ENCODE data around the gene NUDT16L1.
"Not testable (repeated sequence)": the region's sequence is repeated elsewhere in the genome, so short reads cannot be mapped to it uniquely, and the experiment has no call there.

The NUDT16L1 gene

DNA sequence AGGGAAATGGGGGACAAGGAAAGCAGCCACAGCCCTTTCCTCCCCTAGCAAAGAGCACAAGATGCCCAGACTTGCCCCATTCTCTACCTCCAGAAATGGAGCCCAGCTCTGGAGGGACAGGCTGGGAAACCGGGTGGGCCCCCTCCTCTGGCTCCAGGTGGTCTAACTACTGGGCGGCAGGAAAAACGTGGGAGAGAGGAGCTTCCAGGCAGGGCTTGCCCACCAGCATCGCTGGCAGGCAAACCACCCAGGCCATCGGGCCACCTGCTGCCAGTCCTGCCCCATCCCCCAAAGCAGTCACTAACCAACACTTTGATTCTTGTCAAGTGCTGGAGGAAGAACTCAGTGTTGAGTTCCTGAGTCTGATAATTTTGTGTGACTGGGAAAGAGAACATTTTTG, 25.1 kb downstream of the NUDT16L1 start:
- no peak for DNase-seq (ENCODE audit: low read depth)

DNA sequence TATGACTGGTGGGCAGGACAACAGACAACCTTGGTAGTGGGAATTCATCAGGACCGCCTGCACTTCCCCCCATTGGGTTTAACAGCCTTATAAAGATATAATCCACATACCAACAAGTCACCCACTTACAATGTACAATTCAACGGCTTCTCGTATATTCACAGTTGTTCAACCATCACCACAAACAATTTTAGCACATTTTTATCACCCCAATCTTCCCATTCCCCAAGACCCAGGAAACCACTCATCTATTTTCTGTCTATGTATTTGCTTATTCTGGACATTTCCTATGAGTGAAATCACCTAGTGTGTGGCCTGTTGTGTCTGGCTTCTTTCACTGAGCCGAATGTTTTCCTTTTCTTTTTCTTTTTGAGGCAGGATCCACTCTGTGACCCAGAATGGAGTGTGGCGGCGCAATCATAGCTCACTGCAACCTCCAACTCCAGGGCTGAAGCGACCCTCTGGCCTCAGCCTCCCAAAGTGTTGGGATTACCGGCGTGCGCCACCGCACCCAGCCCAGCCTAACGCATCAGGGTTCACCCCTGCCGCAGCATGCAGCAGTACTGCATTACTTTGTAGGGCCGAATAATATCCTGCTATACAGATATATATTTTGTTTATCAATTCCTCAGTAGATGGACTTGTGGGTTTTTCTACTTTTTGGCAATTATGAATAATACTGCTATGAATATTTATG, 29.9 kb downstream of the NUDT16L1 start:
- no peak for DNase-seq (ENCODE audit: low read depth)

DNA sequence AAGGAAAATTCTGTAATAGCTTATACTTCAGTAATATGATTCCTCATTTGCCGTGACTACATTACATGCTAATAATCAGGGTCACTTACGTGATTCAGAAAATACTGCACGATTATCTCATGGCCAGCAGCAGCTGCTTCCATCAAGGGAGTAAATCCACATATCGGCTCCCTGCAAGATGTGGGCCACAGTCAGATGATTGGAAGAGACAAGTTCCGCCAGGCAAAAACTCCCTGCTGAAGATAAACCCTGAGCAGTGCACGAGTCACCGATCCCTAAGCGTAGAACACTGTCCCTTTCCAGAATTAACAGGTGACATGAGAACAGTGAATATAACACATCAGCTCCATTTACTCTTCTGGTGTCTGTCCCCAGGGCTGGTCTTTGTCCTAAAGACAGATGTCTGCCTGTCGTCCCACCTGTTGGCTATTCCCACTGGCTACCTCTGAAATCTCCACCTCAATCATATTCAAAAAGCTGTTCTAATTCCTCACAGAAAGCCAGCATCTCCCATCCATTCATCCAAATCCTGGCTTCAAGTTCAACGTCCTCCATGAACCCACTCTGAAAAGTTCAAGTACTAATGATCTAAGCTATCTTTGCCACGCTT, 31.4 kb downstream of the NUDT16L1 start:
- no peak for DNase-seq (ENCODE audit: low read depth)

DNA sequence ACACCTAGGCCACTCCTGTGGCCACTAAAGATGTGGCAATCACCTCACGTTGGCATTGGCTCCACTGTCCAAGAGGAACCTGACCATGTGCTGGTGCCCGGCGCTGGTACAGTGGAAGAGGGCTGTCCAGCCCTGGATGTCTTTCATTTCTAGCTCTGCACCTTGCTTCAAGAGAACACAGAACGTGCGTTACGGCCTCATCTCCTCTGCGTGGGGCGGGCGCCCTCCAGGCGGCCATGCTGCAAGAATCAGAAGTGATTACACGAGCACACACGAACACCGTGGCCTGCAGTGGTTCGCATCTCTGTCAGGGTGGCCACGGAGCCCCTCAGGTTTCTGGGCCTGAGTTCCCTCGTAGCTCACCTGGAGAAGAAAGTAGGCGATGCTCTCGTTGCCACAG, 33.3 kb downstream of the NUDT16L1 start:
- DNase-seq (ENCODE audit: low read depth), result no peak

GRCh38 chr16:4728676-4729075, 35.3 kb downstream of the NUDT16L1 start:
- DNase-seq (ENCODE audit: low read depth), result no peak

GRCh38 chr16:4729876-4730275, 36.5 kb downstream of the NUDT16L1 start:
- no peak for DNase-seq (ENCODE audit: low read depth)

- DNase-seq (ENCODE audit: low read depth), result no peak
Observed at GRCh38 chr16:4733211-4733742, 39.9 kb downstream of the NUDT16L1 start.

- peak; percentile 6 for DNase-seq (ENCODE audit: low read depth)
Observed at GRCh38 chr16:4733747-4734062, 40.3 kb downstream of the NUDT16L1 start.

- peak; percentile 69 for DNase-seq (ENCODE audit: low read depth)
Observed at GRCh38 chr16:4734063-4734729, 40.8 kb downstream of the NUDT16L1 start, which contains the start of the genes ANKS3 and DNAAF8. TSS of gene ANKS3 (minus strand) at chr16:4734271. CDS start at chr16:4730149, 4,122 bp downstream. TSS of gene DNAAF8 (plus strand) at chr16:4734537. CDS start at chr16:4736515, 1,978 bp downstream.

DNA sequence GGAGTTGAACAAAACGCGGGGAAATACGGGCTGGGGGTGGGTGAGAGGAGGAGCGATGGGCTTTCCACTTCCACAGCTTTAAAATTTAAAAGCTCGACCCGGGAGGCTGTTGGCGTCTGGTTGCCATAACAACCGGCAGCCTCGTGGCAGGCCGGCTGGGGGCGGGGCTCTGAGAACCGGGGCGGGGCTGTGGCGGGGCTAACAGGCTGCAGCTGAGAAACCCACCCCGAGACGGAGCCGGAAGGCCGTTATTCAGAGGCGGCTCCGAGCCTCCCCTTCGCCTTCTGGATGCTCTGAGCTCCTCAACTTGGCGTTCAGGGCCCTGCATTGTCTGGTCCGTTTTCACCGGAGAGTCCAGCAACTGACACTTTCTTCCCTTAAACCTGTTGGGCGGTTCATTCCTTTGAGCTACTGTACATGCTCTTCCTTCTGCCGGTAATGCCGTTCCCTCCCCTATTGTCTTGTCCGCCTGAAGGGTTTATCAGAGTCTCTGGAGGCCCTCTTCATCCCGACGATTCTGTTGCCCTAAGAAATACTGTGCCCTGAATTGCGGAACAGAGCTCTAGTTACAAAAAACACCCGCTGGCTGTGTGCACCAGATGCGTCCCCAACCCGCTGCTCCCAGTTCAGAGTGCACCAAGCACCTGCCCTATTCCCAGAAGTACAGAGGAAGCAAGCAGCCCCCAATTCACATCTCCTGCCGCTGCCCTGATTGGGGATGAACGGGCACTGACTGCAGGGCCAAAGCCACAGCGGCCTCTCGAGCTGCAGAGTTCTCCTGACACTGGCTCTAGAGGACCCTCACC, 41.6 kb downstream of the NUDT16L1 start:
- peak; percentile 93 for DNase-seq (ENCODE audit: low read depth)

GRCh38 chr16:4736546-4736945, 43.2 kb downstream of the NUDT16L1 start:
- no peak for DNase-seq (ENCODE audit: low read depth)

DNA sequence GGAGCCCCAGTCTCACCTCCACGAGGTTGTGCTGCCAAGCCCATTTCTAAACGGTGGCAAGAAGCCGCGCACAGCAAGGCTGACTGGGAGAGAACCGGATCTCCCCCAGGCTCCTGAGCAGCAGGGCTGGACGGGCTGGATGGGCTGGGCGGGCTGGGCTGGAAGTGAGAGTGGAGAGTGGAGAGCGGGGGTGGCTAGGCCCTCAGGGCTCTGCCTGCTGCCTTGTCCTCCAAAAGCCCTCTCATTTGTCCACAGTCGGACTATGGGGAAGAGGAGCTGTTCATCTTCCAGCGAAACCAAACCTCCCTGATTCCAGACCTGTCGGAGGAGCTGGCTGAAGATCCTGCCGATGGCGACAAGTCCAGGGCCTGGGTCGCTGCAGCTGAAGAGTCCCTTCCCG, 44.2 kb downstream of the NUDT16L1 start:
- DNase-seq (ENCODE audit: low read depth), result no peak

DNA sequence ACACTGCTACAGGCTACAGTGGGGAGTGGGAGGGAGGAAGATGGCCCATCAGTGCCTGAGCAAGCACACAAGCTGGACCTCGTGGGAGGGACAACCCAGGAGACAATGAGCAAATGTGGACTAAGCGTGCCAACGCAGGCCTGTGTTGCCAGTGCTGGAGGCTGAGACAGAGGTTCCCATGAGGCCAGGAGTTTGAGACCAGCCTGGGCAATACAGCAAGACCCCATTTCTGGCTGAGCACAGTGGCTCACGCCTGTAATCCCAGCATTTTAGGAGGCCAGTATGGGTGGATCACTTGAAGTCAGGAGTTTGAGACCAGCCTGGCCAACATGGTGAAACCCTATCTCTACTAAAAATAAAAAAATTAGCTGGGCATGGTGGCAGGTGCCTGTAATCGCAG, 45.0 kb downstream of the NUDT16L1 start:
- DNase-seq (ENCODE audit: low read depth), result not testable (repeated sequence)

DNA sequence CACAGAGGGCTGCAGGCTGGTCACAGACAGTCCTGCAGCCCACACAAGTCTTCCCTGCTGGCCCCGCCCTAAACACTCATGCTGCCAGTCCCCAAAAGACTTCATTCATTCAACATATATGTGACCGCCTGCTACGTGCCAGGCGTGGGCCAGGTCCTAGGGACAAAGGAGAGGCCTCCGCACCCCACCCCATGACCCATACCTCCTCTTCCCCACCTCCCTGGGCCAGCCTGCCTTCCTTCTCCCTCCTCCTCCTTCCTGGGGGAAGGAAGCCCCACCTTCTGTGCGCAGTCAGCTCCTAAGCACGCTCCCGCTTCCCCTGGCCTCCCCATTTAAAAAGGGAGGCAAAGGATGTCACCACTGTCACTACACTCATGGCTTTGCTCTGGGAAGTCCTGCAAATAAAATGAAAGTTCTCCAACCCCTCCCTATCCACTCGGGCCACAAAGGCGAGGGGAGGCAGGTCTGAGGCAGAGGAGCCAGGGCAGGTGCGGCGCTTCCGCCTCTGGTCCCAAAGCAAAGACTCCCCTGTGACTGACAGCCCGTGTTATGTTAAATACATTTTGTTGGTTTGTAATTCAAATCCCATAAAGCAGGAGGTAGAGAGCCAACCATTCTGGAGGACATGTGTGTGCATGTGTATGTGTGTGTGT, 50.0 kb downstream of the NUDT16L1 start:
- DNase-seq (ENCODE audit: low read depth), result no peak

GRCh38 chr16:4744555-4745273, 51.4 kb downstream of the NUDT16L1 start:
- no peak for DNase-seq (ENCODE audit: low read depth)

- no peak for DNase-seq (ENCODE audit: low read depth)
Observed at GRCh38 chr16:4745274-4745569, 51.9 kb downstream of the NUDT16L1 start.

Measured in activated T-cell treated with anti-CD3 and anti-CD28 coated beads for 1 hour (primary cell).